ENCODE results near the gene WDR70.
"Not testable (repeated sequence)": the region's sequence is repeated elsewhere in the genome, so short reads cannot be mapped to it uniquely, and the experiment has no call there.

Gene WDR70

GRCh38 chr5:37757980-37758582 lies 379.0 kb downstream of the WDR70 start:
- DNase-seq (ENCODE audit: low read depth, low spot score): no peak

DNA sequence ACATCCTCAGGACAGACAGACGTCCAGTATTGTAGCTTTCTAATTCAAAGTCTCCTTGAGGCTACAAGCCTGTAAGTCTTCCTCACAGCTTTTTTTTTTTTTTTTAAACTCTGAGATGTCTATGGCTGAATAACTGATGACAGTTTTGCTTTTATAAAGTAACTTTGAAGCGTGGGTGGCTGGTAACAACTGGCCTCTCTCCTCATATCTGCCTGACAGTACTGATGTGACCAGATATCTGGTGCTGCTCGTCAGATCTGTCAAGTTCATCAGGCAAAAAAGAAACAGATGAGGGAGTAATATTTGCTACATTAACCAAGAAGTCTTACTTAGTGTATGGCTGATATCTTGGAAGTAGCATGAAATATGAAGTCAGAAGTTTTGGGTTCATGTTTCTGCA lies 388.1 kb downstream of the WDR70 start:
- no peak for DNase-seq (ENCODE audit: low read depth, low spot score)

DNA sequence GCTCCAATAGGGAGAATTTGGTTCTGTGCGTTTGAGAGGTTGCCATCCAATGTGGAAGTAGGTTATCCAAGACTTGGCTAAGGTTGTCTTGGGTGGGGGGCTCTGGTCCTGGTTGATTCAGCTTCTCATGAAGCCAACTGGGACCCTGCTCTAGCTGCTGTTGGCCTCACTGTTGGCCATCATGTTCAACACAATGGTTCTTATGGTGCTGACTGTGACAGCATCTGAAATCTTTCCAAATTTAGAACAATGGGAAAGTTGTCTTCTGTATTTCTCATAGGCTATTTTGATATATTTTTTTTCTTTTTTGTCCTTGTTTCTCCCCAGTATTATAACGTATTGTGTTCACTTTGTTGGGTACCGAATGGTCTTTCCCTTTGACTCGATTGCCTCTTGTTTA lies 388.8 kb downstream of the WDR70 start:
- no peak for DNase-seq (ENCODE audit: low read depth, low spot score)

GRCh38 chr5:37768371-37768770 lies 389.3 kb downstream of the WDR70 start:
- DNase-seq (ENCODE audit: low read depth, low spot score): no peak

GRCh38 chr5:37769108-37769507 lies 390.0 kb downstream of the WDR70 start:
- no peak for DNase-seq (ENCODE audit: low read depth, low spot score)

GRCh38 chr5:37769840-37770239 lies 390.7 kb downstream of the WDR70 start:
- DNase-seq (ENCODE audit: low read depth, low spot score): no peak

- DNase-seq (ENCODE audit: low read depth, low spot score): no peak
These were observed 391.7 kb downstream of the WDR70 start for GRCh38 chr5:37770786-37771185.

DNA sequence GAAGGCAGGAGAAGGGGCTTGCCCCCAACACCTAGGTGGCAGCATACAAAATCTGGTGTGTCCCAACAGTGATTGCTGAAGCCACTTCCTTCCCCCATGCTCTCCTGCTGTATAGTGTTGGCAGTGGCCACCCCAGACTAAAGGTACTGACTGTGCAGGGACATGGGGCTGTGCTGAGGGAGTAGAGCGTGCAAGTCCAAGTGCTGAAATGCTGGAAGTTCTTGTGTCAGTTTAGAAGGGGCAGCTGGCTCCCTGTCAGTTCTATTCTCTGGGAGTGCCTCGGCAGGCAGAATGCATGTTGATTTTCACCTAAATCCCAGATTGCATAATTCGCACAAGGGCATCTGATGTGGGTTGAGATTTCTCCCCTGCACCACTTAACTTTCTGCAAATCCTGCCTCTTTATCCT lies 392.1 kb downstream of the WDR70 start:
- DNase-seq (ENCODE audit: low read depth, low spot score): no peak

GRCh38 chr5:37771731-37772130 lies 392.6 kb downstream of the WDR70 start:
- DNase-seq (ENCODE audit: low read depth, low spot score): peak; percentile 18

GRCh38 chr5:37772255-37772654 lies 393.1 kb downstream of the WDR70 start:
- DNase-seq (ENCODE audit: low read depth, low spot score): no peak

DNA sequence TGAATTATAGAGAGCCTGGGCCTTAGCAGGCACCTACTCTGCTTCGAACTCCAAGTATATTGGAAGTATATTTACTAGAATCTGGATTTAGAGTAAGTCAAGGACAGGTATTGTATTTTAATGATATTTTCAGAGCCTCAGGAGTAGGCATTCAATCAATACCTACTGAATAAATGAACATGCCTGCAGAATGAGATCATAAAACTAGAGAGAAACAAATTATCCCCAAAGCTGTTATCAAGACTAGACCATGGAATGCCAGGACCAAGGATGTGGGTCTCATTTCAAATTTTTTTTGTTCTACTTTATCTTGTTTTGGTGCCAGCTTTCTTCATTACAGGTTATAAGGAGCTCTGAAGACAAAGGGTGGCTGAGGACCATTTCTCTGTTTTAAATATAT lies 394.7 kb downstream of the WDR70 start:
- no peak for DNase-seq (ENCODE audit: low read depth, low spot score)

- peak; percentile 27 for DNase-seq (ENCODE audit: low read depth, low spot score)
These were observed 395.9 kb downstream of the WDR70 start for GRCh38 chr5:37774912-37775483.

- DNase-seq (ENCODE audit: low read depth, low spot score): no peak
These were observed 397.7 kb downstream of the WDR70 start for GRCh38 chr5:37776826-37777225.

- DNase-seq (ENCODE audit: low read depth, low spot score): no peak
These were observed 398.5 kb downstream of the WDR70 start for GRCh38 chr5:37777432-37778130.

DNA sequence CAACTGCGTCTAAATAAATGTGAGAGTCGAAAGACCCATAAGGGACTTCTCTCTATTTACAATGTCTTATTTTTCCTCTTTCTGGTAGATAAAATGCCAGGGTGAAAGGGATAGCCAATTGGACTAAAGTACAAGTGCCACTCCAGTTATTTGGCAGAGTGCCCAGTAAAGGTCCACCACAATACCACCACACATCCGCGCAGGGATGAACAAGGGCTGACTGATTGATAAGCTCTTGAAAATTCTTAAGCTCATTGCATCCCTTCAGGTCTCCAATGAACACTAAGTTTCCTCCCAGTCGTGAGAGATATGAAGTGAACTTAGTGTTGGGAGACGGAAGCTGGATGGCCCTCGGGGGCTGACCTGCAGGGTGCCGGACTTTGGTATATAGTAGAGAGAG lies 402.3 kb downstream of the WDR70 start:
- DNase-seq (ENCODE audit: low read depth, low spot score): not testable (repeated sequence)

- no peak for DNase-seq (ENCODE audit: low read depth, low spot score)
These were observed 407.3 kb downstream of the WDR70 start for GRCh38 chr5:37786416-37786815.

DNA sequence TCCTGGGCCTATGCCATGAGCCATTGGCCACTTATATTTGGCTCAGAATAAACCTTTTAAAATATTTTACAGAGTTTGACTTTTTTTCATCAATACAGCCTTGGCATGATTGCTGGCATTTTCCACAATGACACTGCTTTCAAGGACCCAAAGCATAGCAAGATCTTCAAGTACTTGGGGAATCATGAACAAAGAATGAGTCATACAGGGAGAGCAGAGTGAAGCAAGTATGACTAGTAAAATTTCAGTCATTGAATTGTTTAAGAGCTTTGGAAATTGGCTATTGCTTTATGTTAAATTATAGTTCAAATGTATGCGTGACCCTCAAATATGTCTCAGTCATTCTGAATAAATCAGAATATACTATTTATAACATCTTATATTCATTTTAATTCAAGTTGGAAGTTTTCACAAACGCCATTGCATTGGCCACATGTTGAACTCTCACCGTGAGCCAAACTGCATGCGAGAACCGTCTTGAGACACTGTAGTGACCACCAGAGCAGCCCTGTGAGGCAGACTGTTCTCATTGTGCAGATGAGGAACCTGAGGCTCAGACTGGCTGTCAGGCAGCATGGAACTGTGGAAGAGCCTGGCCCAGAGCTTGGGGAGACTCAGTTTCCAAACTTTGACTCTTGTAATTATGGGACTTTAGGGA lies 407.9 kb downstream of the WDR70 start:
- DNase-seq (ENCODE audit: low read depth, low spot score): no peak

- no peak for DNase-seq (ENCODE audit: low read depth, low spot score)
These were observed 408.6 kb downstream of the WDR70 start for GRCh38 chr5:37787742-37788141.

- DNase-seq (ENCODE audit: low read depth, low spot score): no peak
These were observed 410.9 kb downstream of the WDR70 start for GRCh38 chr5:37789991-37790390.

DNA sequence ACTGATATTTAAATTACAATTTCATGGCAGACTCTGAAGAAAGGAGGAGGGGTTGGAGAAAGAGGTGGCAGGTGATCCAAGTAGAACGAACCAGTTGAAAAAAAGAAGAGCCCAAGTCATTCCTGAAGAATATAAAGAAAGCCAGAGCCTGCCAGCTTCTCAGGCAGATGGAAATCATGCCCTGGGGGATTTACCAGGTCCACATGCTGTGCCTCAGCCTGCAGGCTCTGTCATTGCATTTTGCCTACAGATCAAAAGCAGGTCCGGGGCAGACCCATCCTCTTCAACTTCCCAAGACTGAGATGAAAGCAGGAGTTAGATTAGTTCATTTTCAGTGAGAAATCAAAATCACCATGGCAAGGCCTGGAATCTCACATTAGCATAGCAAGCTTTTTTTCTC lies 412.2 kb downstream of the WDR70 start:
- peak; percentile 64 for DNase-seq (ENCODE audit: low read depth, low spot score)

DNA sequence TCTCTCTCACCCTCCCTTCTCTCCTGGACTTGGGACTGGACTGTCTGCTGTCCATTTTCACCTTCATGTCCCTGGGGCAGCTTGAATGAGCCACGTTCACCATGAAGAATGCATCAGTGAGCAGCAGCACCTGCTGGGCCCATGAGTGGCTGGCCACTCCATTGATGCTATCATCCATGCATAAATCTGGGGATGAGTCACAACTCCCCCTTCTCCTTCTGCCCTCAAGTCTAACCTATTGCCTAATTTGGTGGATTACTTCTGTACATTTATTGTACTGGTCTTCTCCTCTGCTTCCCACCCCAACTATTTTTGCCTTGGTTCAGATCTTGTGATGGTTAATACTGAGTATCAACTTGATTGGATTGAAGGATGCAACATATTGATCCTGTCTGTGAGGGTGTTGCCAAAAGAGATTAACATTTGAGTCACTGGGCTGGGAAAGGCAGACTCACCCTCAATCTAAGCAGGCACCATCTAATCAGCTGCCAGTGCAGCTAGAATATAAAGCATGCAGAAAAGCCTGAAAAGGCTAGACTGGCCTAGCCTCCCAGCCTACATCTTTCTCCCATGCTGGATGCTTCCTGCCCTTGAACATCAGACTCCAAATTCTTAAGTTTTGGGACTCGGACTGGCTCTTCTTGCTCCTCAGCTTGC lies 414.0 kb downstream of the WDR70 start:
- DNase-seq (ENCODE audit: low read depth, low spot score): no peak

DNA sequence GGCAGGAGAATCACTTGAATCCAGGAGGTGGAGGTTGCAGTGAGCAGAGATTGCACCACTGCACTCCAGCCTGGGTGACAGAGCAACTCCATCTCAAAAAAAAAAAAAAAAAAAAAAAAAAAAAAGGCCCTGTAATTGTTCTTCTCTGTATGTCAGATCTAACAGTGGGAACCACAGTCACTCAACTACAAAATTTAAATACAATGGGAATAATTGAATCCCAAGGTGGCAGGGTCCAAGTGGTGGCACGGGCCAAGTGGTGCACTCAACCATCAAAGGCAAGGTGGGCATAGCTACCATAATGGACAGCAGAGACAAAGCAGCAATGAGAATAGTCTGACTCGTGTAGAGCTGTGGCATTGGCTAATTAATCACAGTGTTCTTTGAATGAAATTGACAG lies 416.2 kb downstream of the WDR70 start:
- DNase-seq (ENCODE audit: low read depth, low spot score): not testable (repeated sequence)

Measured in ELF-1 (cell line).